ENCODE measurements around the gene PAIP1. TPM values are rescaled to one million over a fixed set of nuclear protein-coding genes. Genes with fewer than 3 reads are reported as not detected.
A peak's percentile ranks its signal among the peaks of the same experiment; 100 is the strongest.
"Not testable (repeated sequence)": the region's sequence is repeated elsewhere in the genome, so short reads cannot be mapped to it uniquely, and the experiment has no call there.

Gene PAIP1
- total RNA-seq, 1 donor from 2014 or later: 179 TPM

GRCh38 chr5:43564289-43564850 is 7.5 kb upstream of the PAIP1 start:
- TF ChIP-seq, protein P1, sequence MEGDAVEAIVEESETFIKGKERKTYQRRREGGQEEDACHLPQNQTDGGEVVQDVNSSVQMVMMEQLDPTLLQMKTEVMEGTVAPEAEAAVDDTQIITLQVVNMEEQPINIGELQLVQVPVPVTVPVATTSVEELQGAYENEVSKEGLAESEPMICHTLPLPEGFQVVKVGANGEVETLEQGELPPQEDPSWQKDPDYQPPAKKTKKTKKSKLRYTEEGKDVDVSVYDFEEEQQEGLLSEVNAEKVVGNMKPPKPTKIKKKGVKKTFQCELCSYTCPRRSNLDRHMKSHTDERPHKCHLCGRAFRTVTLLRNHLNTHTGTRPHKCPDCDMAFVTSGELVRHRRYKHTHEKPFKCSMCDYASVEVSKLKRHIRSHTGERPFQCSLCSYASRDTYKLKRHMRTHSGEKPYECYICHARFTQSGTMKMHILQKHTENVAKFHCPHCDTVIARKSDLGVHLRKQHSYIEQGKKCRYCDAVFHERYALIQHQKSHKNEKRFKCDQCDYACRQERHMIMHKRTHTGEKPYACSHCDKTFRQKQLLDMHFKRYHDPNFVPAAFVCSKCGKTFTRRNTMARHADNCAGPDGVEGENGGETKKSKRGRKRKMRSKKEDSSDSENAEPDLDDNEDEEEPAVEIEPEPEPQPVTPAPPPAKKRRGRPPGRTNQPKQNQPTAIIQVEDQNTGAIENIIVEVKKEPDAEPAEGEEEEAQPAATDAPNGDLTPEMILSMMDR (IDR thresholded peaks at IDR 0.05; ENCODE audit: insufficient read depth, low read length, poor library complexity, severe bottlenecking): no peak
- H3K36me3 ChIP-seq (ENCODE audit: control insufficient read depth, insufficient read depth, low read length): no peaks in the 10 kb centered on the region
- H3K4me3 ChIP-seq (ENCODE audit: low read depth, low read length): no peak overlapping the region
- no peak for DNase-seq (ENCODE audit: low read depth)
- no peaks in the 10 kb centered on the region for H3K27me3 ChIP-seq (ENCODE audit: control insufficient read depth, insufficient read depth, low read length)

GRCh38 chr5:43563321-43563720 is 6.4 kb upstream of the PAIP1 start:
- no peaks in the 10 kb centered on the region for H3K27me3 ChIP-seq (ENCODE audit: control insufficient read depth, insufficient read depth, low read length)
- DNase-seq (ENCODE audit: low read depth): no peak
- TF ChIP-seq, protein P1 (IDR thresholded peaks at IDR 0.05; ENCODE audit: insufficient read depth, low read length, poor library complexity, severe bottlenecking): no peak
- H3K4me3 ChIP-seq (ENCODE audit: low read depth, low read length): no peak overlapping the region
- no peaks in the 10 kb centered on the region for H3K36me3 ChIP-seq (ENCODE audit: control insufficient read depth, insufficient read depth, low read length)

DNA sequence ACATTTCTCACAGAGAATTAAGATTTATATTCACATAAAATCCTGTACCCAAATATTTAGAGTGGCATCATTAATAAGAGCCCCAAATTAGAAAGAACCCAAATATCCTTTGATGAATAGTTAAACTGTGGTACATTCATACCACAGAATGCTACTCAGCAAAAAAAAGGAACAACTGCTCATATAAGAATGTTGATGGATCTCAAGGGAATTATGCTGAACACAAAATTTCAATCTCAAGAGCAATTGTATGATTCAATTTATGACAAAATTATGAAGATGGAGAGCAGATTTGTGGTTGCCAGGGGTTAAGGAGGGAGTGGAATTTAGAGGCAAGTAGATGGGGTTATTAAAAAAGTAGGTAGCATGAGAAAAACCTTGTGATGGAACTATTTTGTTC is 4.5 kb upstream of the PAIP1 start:
- Histone ChIP-seq H3K36me3 (ENCODE audit: control insufficient read depth, insufficient read depth, low read length) (no peaks in the 10 kb centered on the region), H3K4me3 (ENCODE audit: low read depth, low read length) (no peak overlapping the region), H3K27me3 (ENCODE audit: control insufficient read depth, insufficient read depth, low read length) (no peaks in the 10 kb centered on the region)
- TF ChIP-seq, protein P1 (IDR thresholded peaks at IDR 0.05; ENCODE audit: insufficient read depth, low read length, poor library complexity, severe bottlenecking): no peak
- DNase-seq (ENCODE audit: low read depth): no peak

GRCh38 chr5:43560128-43560527 is 3.3 kb upstream of the PAIP1 start:
- Histone ChIP-seq H3K27me3 (ENCODE audit: control insufficient read depth, insufficient read depth, low read length) (no peaks in the 10 kb centered on the region), H3K36me3 (ENCODE audit: control insufficient read depth, insufficient read depth, low read length) (no peaks in the 10 kb centered on the region), H3K4me3 (ENCODE audit: low read depth, low read length) (no peak overlapping the region)
- no peak for DNase-seq (ENCODE audit: low read depth)
- TF ChIP-seq, protein P1 (IDR thresholded peaks at IDR 0.05; ENCODE audit: insufficient read depth, low read length, poor library complexity, severe bottlenecking): no peak

GRCh38 chr5:43556607-43556856 is 345 bp downstream of the PAIP1 start:
- DNase-seq (ENCODE audit: low read depth); H3K36me3 ChIP-seq (ENCODE audit: control insufficient read depth, insufficient read depth, low read length); H3K27me3 ChIP-seq (ENCODE audit: control insufficient read depth, insufficient read depth, low read length): not testable (repeated sequence)
- H3K4me3 ChIP-seq (ENCODE audit: low read depth, low read length): peak overlapping the region; percentile 97

DNA sequence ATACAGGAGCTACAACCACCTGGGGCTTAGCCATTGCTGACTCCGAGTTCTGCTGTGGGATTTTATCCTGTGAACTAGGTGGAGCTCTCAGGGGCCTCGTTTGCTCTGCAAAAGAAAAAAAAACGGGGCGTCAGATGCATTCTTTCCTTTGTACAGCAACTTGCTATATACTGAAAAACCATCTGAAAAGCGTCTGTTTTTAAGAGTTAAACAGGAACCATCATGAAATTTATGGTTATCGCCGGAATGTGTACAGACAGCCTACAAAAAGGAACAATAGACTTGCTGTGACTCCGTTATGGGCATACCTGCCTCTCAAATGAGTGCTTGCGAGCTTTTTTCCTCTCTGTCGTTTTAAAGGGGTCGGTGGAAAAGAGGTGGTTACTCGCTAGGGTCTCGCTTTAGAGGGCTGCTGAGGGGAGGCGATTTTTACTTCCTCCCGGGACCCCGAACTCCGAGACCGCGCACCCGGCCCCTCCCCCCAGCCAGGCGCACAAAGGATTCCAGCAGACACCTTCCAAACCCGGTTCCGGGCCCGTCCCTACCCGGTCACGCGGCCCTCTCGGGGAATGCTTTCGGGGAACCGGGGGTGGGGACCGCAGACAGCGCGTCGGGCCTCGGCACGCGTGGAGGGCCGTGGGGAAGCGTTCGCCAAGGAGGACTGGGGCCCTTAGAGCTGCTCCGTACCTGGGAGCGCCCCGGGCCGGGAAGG is 826 bp downstream of the PAIP1 start:
- no peak for DNase-seq (ENCODE audit: low read depth)
- no peaks in the 10 kb centered on the region for H3K36me3 ChIP-seq (ENCODE audit: control insufficient read depth, insufficient read depth, low read length)

More for the DNA sequence above, 826 bp downstream of the PAIP1 start:
- no peaks in the 10 kb centered on the region for H3K27me3 ChIP-seq (ENCODE audit: control insufficient read depth, insufficient read depth, low read length)
- TF ChIP-seq, protein P1 (IDR thresholded peaks at IDR 0.05; ENCODE audit: insufficient read depth, low read length, poor library complexity, severe bottlenecking): peak; percentile 7
- H3K4me3 ChIP-seq (ENCODE audit: low read depth, low read length): peak overlapping the region; percentile 97
